HepG2 (cell line): ENCODE measurements around the gene NSFL1C. TPM values are rescaled to one million over a fixed set of nuclear protein-coding genes. Genes with fewer than 3 reads are reported as not detected.

Source experiments
- ATAC-seq: fragments of 200-7000 bp; cut with Tn5 transposase; 3 replicates; pipeline ENCODE4 v1.9.1; 2020; ENCODE audit warnings: mild to moderate bottlenecking, moderate library complexity
- BruUV-seq: library from RNA; stranded (reverse); fragments of 400-500 nt; replicated peaks from 2 replicates; lab custom pipeline; 2021; lab: Mats Ljungman, UMichigan
- CTCF ChIA-PET: fragments of 300-600 bp; formaldehyde crosslinking; extraction: SDS; loops from one replicate; lab custom pipeline; 2021; ENCODE audit warnings: low total read pairs, inconsistent platforms, low intra/inter-chr PET ratio; lab: Yijun Ruan, JAX
- POLR2A ChIA-PET: fragments of 350-600 bp; sonication (Branson Sonifier 250); formaldehyde crosslinking; loops from one replicate; lab custom pipeline; 2020; ENCODE audit warnings: antibody characterized with exemption, inconsistent platforms; lab: Yijun Ruan, JAX
- DNase-seq: peaks from one replicate; pipeline ENCODE4 v3.0.0-alpha.2; 2015; ENCODE audit warnings: low spot score
- FAIRE-seq: peaks from 3 replicates; lab custom pipeline; 2011; peaks lifted over from hg19 to GRCh38; lab: Jason Lieb, UNC
- H2AFZ ChIP-seq: one replicate; pipeline ENCODE4 v1.6.1; 2011; ENCODE audit warnings: low read length, inconsistent platforms
- H3K27ac ChIP-seq: fragments of 300-600 bp; 3 replicates; pipeline ENCODE4 v1.8.0; 2011; ENCODE audit warnings: mixed run types, mild to moderate bottlenecking, mixed read lengths, low read length, inconsistent platforms; ENCODE audit not compliant: insufficient read depth; ENCODE audit errors: extremely low read length
- H3K27me3 ChIP-seq, 2 experiments: fragments of 200-600 bp in 1 of 2; 2 replicates in 1 of 2; 3 replicates in 1 of 2; pipeline versions ENCODE4 v1.6.0 to v1.8.0; 2011; ENCODE audit warnings: low read length in 2 of 2, mild to moderate bottlenecking in 2 of 2, moderate library complexity in 2 of 2, inconsistent platforms in 1 of 2; ENCODE audit not compliant: insufficient read depth in 2 of 2, control insufficient read depth in 1 of 2
- H3K36me3 ChIP-seq, 2 experiments: fragments of 200-600 bp in 1 of 2; replicated peaks in 1 of 2; 2 replicates in 1 of 2; 3 replicates in 1 of 2; pipeline versions ENCODE4 v1.5.1 to v1.8.0; 2011; ENCODE audit warnings: low read length in 2 of 2, inconsistent platforms in 1 of 2; ENCODE audit not compliant: insufficient read depth in 2 of 2, control insufficient read depth in 1 of 2
- H3K4me1 ChIP-seq: 2 replicates; pipeline ENCODE4 v1.5.1; 2012; ENCODE audit warnings: low read length, inconsistent platforms; ENCODE audit not compliant: insufficient read depth
- H3K4me2 ChIP-seq: 2 replicates; pipeline ENCODE4 v1.6.0; 2011; ENCODE audit warnings: low read depth, low read length, inconsistent platforms
- H3K4me3 ChIP-seq, 3 experiments: fragments of 200-600 bp in 1 of 3; sonication (generic), shearing (Covaris generic) in 1 of 3; replicated peaks in 1 of 3; 2 replicates each; pipeline ENCODE4 v1.5.1; 2011 to 2016; ENCODE audit warnings: low read length in 3 of 3, inconsistent platforms in 2 of 3, low read depth in 2 of 3, mild to moderate bottlenecking in 2 of 3, control low read depth in 1 of 3, mixed read lengths in 1 of 3; ENCODE audit not compliant: insufficient read depth in 1 of 3
- H3K79me2 ChIP-seq: one replicate; pipeline ENCODE4 v1.6.1; 2011; ENCODE audit warnings: low read length, inconsistent platforms; ENCODE audit not compliant: insufficient read depth
- H3K9ac ChIP-seq: 2 replicates; pipeline ENCODE4 v1.6.0; 2011; ENCODE audit warnings: mild to moderate bottlenecking, low read depth, low read length, inconsistent platforms; ENCODE audit not compliant: insufficient read depth
- H3K9me3 ChIP-seq: 2 replicates; pipeline ENCODE4 v1.5.1; 2012; ENCODE audit warnings: mild to moderate bottlenecking, low read length
- H4K20me1 ChIP-seq: 2 replicates; pipeline ENCODE4 v1.6.0; 2011; ENCODE audit warnings: inconsistent platforms, mild to moderate bottlenecking, low read length, moderate library complexity; ENCODE audit not compliant: insufficient read depth
- JDP2 ChIP-seq: sonication (generic); formaldehyde crosslinking; IDR thresholded peaks from 2 replicates; pipeline ENCODE4 v1.8.1; 2022; ENCODE audit warnings: missing genetic modification reagents, borderline replicate concordance
- PLRG1 ChIP-seq: fragments of 450-650 bp; conservative IDR thresholded peaks from 2 replicates; pipeline ENCODE4 v1.6.1; 2016
- SATB2 ChIP-seq: sonication (generic); formaldehyde crosslinking; IDR thresholded peaks from 2 replicates; pipeline ENCODE4 v1.5.0; 2020; ENCODE audit warnings: missing genetic modification reagents
- TOE1 ChIP-seq: sonication (generic); formaldehyde crosslinking; IDR thresholded peaks from 2 replicates; pipeline ENCODE4 v1.4.0; 2020; ENCODE audit warnings: mild to moderate bottlenecking, missing genetic modification reagents
- ZFP36L2 ChIP-seq: sonication (generic); formaldehyde crosslinking; IDR thresholded peaks from 2 replicates; pipeline ENCODE4 v1.4.0; 2020; ENCODE audit warnings: missing genetic modification reagents
- ZNF296 ChIP-seq: sonication (generic); formaldehyde crosslinking; conservative IDR thresholded peaks from 2 replicates; pipeline ENCODE4 v1.5.0; 2020; ENCODE audit warnings: mild to moderate bottlenecking, missing genetic modification reagents
- WGBS: methylation state at CpG from one replicate; pipeline ENCODE4 v1.1.6; 2017; ENCODE audit warnings: low lambda C conversion rate; 5-methylcytosine and 5-hydroxymethylcytosine counted together
- in situ Hi-C: cut with HindIII; loops from 2 replicates; pipeline ENCODE4 v1.10.0; 2017; ENCODE audit warnings: low pct_unique_long_range_greater_than_20kb; ENCODE audit not compliant: extremely low pct_ligation_motif_present
- intact Hi-C: fragments of 100-400 bp; cut with micrococcal nuclease; formaldehyde crosslinking; loops from one replicate; pipeline ENCODE4 v1.10.0; 2022; ENCODE audit not compliant: unreplicated experiment
- polyA plus RNA-seq, 8 experiments: library from polyadenylated mRNA; depleted of rRNA in 3 of 8; stranded (reverse) in 7 of 8; unstranded in 1 of 8; fragments of >200 nt; fragmentation: Illumina TruSeq in 4 of 8; extraction: Trizol in 4 of 8; gene quantifications; 2 replicates each; pipeline versions ENCODE4 v1.2.1 to v1.2.3, GENCODE V29; 2011 to 2016; ENCODE audit warnings: low read depth in 4 of 8, missing spikeins in 1 of 8, mixed read lengths in 1 of 8; ENCODE audit not compliant: insufficient read depth in 1 of 8
- total RNA-seq, 5 experiments: library from RNA; depleted of rRNA; stranded (reverse); fragments of >200 nt; fragmentation: Illumina TruSeq; extraction: Trizol; gene quantifications; 2 replicates each; pipeline ENCODE4 v1.2.3, GENCODE V29; 2016; ENCODE audit warnings: low read depth in 1 of 5
- TF ChIP-seq, protein P1 (sequence below): fragments of 450-650 bp; IDR thresholded peaks from 2 replicates; pipeline ENCODE4 v1.6.1; 2016
- TF ChIP-seq, protein P2 (sequence below): sonication (generic); formaldehyde crosslinking; IDR thresholded peaks from 2 replicates; pipeline ENCODE4 v1.4.0; 2020; ENCODE audit warnings: mild to moderate bottlenecking, missing genetic modification reagents, borderline replicate concordance
- TF ChIP-seq, protein P3 (sequence below): sonication (generic); formaldehyde crosslinking; IDR thresholded peaks from 2 replicates; pipeline ENCODE4 v1.4.0; 2020; ENCODE audit warnings: missing genetic modification reagents, borderline replicate concordance
- TF ChIP-seq, protein P4 (sequence below): sonication (generic); formaldehyde crosslinking; IDR thresholded peaks from 2 replicates; pipeline ENCODE4 v1.9.0; 2021; ENCODE audit warnings: mild to moderate bottlenecking, missing genetic modification reagents

NSFL1C gene
- total and polyA plus RNA-seq, 2 of the 13 experiments (the other 11 are each of a cell fraction or from before 2014, with no cell fraction given) = 22.9 to 62.7 TPM

DNA sequence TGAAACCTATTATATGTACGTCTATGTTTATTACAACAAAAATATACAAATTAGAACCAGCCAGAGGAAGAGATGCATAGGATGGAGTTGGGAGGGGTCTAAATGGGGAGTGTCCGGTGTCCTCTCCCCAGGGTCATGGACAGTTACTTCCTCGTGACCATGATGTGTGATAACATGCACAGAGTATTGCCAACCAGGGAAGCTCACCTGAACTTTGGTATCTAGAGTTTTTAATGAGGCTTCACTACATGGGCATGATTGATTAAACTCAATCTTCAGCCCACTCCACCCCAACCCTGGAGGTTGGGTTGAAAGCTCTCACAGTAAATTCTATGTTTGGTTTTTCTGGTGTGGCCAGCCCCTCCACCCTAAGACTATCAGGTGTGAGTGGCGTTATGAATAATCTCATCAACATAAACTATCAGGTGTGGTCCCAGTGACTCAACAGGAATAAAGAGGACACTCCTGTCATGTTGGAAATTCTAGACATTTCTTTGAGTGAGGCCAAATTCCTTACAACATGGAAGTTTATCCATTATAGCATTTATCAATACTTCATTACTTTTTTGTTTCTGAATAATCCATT is 37.4 kb downstream of the NSFL1C start:
- H4K20me1 ChIP-seq = no peaks in the 10 kb centered on the region
- H3K4me1 ChIP-seq = peaks cover 1% of the 10 kb centered on the region
- H3K79me2 ChIP-seq = no peaks in the 10 kb centered on the region
- H3K36me3 ChIP-seq = no peaks in the 10 kb centered on the region
- H2AFZ ChIP-seq = no peak overlapping the region
- FAIRE-seq = no peak
- H3K27ac ChIP-seq = no peak overlapping the region
- intact Hi-C loops (no loop called here), in situ Hi-C loops (no loop called here)
- H3K9ac ChIP-seq = no peak overlapping the region
- BruUV-seq = no TSS peak
- no peak overlapping the region for H3K4me3 ChIP-seq
- no peak overlapping the region for H3K4me2 ChIP-seq
- ChIA-PET POLR2A (no interaction called here), CTCF (no interaction called here)
- WGBS = 3% methylated on average over 4 of the region's 4 CpGs
- no peak for ATAC-seq
- H3K9me3 ChIP-seq = no peaks in the 10 kb centered on the region
- DNase-seq = no peak
- no peaks in the 10 kb centered on the region for H3K27me3 ChIP-seq
- TF ChIP-seq, protein P1, sequence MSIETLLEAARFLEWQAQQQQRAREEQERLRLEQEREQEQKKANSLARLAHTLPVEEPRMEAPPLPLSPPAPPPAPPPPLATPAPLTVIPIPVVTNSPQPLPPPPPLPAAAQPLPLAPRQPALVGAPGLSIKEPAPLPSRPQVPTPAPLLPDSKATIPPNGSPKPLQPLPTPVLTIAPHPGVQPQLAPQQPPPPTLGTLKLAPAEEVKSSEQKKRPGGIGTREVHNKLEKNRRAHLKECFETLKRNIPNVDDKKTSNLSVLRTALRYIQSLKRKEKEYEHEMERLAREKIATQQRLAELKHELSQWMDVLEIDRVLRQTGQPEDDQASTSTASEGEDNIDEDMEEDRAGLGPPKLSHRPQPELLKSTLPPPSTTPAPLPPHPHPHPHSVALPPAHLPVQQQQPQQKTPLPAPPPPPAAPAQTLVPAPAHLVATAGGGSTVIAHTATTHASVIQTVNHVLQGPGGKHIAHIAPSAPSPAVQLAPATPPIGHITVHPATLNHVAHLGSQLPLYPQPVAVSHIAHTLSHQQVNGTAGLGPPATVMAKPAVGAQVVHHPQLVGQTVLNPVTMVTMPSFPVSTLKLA = no peak
- TF ChIP-seq, protein P2, sequence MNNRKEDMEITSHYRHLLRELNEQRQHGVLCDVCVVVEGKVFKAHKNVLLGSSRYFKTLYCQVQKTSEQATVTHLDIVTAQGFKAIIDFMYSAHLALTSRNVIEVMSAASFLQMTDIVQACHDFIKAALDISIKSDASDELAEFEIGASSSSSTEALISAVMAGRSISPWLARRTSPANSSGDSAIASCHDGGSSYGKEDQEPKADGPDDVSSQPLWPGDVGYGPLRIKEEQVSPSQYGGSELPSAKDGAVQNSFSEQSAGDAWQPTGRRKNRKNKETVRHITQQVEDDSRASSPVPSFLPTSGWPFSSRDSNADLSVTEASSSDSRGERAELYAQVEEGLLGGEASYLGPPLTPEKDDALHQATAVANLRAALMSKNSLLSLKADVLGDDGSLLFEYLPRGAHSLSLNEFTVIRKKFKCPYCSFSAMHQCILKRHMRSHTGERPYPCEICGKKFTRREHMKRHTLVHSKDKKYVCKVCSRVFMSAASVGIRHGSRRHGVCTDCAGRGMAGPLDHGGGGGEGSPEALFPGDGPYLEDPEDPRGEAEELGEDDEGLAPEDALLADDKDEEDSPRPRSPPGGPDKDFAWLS (CRISPR knock-in tag) = no peak
- TF ChIP-seq ZNF296 (CRISPR knock-in tag) (no peak), SATB2 (CRISPR knock-in tag) (no peak), ZFP36L2 (CRISPR knock-in tag) (no peak), TOE1 (CRISPR knock-in tag) (no peak), JDP2 (CRISPR knock-in tag) (no peak), PLRG1 (no peak)
- TF ChIP-seq, protein P3, sequence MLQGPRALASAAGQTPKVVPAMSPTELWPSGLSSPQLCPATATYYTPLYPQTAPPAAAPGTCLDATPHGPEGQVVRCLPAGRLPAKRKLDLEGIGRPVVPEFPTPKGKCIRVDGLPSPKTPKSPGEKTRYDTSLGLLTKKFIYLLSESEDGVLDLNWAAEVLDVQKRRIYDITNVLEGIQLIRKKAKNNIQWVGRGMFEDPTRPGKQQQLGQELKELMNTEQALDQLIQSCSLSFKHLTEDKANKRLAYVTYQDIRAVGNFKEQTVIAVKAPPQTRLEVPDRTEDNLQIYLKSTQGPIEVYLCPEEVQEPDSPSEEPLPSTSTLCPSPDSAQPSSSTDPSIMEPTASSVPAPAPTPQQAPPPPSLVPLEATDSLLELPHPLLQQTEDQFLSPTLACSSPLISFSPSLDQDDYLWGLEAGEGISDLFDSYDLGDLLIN (CRISPR knock-in tag) = no peak
- TF ChIP-seq, protein P4, sequence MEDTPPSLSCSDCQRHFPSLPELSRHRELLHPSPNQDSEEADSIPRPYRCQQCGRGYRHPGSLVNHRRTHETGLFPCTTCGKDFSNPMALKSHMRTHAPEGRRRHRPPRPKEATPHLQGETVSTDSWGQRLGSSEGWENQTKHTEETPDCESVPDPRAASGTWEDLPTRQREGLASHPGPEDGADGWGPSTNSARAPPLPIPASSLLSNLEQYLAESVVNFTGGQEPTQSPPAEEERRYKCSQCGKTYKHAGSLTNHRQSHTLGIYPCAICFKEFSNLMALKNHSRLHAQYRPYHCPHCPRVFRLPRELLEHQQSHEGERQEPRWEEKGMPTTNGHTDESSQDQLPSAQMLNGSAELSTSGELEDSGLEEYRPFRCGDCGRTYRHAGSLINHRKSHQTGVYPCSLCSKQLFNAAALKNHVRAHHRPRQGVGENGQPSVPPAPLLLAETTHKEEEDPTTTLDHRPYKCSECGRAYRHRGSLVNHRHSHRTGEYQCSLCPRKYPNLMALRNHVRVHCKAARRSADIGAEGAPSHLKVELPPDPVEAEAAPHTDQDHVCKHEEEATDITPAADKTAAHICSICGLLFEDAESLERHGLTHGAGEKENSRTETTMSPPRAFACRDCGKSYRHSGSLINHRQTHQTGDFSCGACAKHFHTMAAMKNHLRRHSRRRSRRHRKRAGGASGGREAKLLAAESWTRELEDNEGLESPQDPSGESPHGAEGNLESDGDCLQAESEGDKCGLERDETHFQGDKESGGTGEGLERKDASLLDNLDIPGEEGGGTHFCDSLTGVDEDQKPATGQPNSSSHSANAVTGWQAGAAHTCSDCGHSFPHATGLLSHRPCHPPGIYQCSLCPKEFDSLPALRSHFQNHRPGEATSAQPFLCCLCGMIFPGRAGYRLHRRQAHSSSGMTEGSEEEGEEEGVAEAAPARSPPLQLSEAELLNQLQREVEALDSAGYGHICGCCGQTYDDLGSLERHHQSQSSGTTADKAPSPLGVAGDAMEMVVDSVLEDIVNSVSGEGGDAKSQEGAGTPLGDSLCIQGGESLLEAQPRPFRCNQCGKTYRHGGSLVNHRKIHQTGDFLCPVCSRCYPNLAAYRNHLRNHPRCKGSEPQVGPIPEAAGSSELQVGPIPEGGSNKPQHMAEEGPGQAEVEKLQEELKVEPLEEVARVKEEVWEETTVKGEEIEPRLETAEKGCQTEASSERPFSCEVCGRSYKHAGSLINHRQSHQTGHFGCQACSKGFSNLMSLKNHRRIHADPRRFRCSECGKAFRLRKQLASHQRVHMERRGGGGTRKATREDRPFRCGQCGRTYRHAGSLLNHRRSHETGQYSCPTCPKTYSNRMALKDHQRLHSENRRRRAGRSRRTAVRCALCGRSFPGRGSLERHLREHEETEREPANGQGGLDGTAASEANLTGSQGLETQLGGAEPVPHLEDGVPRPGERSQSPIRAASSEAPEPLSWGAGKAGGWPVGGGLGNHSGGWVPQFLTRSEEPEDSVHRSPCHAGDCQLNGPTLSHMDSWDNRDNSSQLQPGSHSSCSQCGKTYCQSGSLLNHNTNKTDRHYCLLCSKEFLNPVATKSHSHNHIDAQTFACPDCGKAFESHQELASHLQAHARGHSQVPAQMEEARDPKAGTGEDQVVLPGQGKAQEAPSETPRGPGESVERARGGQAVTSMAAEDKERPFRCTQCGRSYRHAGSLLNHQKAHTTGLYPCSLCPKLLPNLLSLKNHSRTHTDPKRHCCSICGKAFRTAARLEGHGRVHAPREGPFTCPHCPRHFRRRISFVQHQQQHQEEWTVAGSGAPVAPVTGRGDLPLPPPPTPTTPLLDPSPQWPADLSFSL (CRISPR knock-in tag) = no peak
